ENCODE measurements around the gene MEGF9.
A peak's percentile ranks its signal among the peaks of the same experiment; 100 is the strongest.

MEGF9 gene

DNA sequence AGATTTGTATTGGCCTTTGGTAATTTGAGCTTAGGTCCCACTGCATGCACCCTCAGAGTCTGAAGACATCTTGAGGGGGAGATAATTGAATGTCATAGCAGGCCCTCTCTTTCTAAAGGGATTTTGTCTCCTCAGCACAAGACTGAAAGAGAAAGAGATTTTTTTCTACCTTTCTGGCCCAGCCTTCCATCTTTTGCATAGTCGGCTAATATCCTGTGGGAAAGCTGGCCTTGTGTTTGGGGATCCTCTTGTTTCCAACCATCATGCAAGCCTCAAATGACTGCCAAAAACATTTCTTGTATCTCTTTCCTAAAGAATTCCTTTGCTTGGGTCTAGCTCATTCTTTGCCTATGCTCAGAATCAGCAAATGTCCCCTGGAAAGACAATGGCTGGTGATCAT lies 92.3 kb downstream of the MEGF9 start:
- no peak for DNase-seq (ENCODE audit: low spot score)

DNA sequence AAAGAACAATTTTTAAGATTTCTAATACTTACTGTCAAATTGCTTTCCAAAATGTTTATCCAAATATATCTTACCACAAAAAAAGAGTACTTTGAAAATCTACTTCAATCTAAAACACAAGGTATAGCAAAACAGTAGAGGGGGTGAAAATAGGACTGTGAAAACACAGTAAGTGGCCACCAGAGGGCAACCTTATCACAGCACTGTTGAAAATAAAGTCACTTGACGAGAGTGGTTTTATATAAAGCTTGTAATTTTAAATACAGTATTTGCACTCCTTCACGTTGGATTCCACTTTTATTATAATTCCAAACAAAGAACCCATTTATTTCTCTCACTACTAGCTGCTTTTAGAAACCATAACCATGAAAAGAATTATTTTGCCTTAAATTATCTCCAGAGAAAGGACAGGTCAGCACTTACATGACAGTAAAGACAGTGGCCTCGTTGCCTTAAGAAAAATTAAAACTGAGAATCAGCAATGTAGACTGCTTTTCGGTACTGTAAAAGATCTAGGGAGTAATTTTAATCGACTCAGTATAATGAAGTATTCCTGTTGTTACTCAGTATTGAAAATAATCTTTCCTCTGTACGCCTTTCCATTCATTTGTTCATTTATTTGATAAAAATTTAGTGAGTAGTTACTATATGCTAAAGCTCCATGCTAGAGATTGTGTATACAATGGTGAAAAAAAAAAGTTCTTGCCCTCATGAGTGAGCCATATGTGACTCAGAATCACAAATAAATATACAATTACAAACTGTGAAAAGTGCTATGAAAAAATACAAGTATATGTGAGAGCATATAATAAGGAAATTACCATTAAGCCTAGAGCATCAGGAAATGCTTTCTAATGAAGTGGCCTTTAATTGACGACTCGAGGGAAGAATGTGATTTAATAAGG lies 94.3 kb downstream of the MEGF9 start:
- DNase-seq (ENCODE audit: low spot score): no peak

DNA sequence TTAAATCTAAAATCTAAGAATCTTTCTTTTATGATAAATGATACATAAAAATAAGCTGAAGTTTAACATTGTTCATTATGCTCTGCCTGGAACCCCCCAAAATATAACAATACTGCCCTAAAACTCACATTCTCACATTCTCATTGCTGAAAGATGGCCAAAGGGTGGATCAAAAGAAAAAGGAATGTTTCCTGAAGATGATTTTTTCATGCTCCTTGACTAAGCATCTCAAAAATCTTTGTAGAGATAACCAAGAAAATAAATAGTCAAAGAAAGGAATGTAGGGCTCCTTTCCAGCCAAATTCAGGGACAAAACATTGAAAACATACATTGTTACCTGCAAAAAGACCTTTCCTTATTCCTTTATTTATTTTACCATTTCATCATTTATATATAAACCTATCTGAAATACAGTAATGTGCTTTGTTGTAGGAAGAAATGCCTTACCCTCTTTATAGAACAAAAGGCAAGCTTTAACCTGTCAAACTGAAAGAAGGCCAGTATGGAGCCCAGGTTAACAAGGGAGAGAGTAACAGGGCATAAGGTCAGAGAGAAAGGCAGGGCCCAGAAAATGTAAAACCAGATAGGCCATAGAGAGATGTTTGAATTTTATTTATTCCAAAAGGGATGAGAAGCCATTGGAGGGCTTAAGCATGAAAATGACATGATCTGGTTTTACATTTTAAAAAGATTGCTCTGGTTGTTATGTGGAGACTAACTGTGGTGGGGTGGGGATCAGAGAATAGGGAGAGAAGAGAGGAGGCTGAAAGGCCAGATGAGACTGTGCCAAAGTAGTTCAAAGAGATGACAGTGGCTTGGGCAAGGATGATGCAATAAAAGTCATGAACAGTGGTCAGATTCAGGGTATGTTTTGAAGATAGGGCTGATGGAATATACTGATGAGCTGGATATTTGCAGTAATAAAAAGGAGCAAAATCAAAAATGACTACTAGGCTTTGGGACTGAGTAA lies 97.0 kb downstream of the MEGF9 start:
- DNase-seq (ENCODE audit: low spot score): no peak

DNA sequence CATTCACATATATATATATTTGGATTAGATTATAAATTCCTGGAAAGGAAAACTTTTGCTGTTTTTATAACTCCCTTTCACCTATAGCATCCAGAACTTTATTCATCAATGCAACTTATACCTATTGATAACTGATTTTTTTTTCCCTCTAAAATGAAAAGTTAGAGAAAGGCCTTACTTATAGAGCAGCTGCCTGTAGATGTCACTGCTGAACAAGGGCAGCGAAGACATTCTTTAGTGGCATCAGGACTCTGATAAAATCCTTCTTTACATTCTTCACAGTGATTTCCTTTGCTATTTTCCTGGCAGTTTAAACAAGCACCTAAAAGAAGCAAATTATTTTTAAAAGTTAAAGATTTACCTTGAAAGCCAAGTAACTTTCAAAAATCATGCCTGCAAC lies 102.1 kb downstream of the MEGF9 start:
- no peak for DNase-seq (ENCODE audit: low spot score)

GRCh38 chr9:120611690-120612068 lies 102.6 kb downstream of the MEGF9 start:
- no peak for DNase-seq (ENCODE audit: low spot score)

DNA sequence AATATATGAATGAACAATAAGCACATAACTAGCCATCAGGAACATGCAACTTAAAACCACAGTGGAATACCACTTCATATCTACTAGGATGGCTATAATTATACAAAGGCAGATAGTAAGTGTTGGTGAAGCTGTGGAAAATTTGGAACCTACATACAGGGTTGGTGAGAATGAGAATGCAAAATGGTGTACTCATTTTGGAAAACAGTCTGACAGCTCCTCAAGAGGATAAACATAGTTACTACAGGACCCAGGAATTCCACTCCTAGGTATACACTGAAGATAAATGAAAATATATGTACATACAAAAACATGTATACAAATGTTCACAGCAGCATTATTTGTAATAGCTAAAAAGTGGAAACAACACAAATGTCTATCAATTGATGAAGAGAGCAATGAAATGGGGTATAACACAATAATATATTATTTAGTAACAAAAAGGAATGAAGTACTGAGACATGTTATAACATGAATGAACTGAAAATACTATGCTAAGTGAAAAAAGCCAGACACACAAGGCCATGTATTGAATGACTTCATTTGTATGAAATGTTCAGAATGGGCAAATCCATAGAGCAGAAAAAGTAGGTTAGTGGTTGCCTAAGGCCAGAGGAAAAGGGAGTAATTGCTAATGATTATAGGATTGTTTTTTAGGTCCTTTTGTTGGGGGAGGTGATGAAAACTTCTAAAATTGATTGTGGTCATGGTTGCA lies 103.1 kb downstream of the MEGF9 start:
- DNase-seq (ENCODE audit: low spot score): no peak

DNA sequence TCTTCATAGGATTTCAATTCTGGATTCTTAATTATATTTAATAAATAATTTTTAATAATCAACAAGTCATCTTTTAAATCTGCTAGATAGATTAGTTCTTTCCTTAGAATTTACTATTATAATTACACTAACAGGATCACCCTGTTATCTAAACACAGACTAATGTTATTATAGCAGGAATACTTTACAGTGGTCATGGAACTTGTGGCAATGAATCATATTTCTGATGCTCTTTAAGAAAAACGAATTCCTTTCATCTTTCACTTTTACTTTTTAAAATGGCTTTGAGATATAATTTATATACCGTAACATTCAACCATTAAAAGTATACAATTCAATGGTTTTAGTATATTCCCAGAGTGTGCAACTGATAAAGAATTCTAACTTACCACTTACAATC lies 104.6 kb downstream of the MEGF9 start:
- DNase-seq (ENCODE audit: low spot score): no peak

DNA sequence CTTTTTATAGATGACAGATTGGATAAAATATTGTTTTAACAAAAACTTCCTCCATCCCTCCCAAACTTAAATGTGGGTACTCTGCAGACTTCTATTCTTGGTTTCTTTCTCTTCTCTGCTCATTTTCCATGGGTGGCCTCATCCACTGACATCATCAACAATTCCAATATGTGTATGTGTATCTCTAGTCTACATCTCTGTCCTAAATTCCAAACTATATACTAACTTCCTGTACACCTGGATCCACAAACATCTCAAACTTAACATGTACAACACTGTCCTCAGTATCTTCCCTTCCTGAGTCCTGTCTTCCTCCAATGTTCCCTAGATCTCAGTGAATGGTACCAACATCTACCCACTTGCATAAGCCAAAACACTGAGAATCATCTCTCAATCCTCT lies 105.8 kb downstream of the MEGF9 start:
- no peak for DNase-seq (ENCODE audit: low spot score)

- no peak for DNase-seq (ENCODE audit: low spot score)
These were observed 110.7 kb downstream of the MEGF9 start for GRCh38 chr9:120603591-120603990.

DNA sequence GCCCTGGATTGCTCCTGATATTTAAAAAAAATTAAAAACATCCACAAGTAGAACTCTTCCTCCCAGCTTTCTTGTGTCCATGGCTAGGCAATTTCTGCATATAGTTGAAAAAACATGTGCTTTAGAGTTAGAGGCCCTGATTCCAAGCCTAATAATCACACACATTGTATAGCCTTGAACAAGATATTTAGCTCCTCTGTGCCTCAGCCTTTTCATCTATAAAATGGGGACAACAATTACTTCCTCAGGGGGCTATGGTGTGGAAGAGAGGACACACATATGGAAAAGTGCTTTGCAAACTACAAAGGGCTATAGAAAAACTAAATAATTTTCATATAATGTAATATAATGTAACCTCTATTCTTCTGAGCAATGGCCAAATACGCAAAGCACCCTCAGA lies 111.3 kb downstream of the MEGF9 start:
- DNase-seq (ENCODE audit: low spot score): no peak

DNA sequence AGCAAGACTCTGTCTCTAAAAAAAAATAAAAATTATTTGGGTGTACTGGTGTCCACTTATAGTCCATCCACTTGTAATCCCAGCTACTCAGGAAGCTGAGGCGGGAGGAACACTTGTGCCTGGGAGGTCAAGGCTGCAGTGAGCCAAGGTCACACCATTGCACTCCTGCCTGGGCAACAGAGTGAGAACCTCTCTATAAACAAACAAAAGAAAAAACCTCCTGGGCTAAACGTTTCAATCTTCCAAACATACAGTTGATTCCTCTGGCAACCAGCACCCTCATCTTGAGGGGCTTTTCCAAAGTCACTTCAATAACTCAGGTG lies 120.4 kb downstream of the MEGF9 start:
- no peak for DNase-seq (ENCODE audit: low spot score)

GRCh38 chr9:120593250-120593954 lies 120.9 kb downstream of the MEGF9 start:
- no peak for DNase-seq (ENCODE audit: low spot score)

GRCh38 chr9:120592210-120592609 lies 122.1 kb downstream of the MEGF9 start:
- DNase-seq (ENCODE audit: low spot score): no peak

- DNase-seq (ENCODE audit: low spot score): no peak
These were observed 126.9 kb downstream of the MEGF9 start for GRCh38 chr9:120587328-120587727.

GRCh38 chr9:120583958-120584369 lies 130.3 kb downstream of the MEGF9 start:
- no peak for DNase-seq (ENCODE audit: low spot score)

- DNase-seq (ENCODE audit: low spot score): peak; percentile 93
These were observed 134.0 kb downstream of the MEGF9 start, which contains the start of gene CDK5RAP2 for GRCh38 chr9:120580051-120580896. Gene CDK5RAP2 (minus strand): TSS chr9:120580167. CDS start chr9:120579978, 189 bp downstream.

- no peak for DNase-seq (ENCODE audit: low spot score)
These were observed 134.9 kb downstream of the MEGF9 start for GRCh38 chr9:120579139-120580050.

DNA sequence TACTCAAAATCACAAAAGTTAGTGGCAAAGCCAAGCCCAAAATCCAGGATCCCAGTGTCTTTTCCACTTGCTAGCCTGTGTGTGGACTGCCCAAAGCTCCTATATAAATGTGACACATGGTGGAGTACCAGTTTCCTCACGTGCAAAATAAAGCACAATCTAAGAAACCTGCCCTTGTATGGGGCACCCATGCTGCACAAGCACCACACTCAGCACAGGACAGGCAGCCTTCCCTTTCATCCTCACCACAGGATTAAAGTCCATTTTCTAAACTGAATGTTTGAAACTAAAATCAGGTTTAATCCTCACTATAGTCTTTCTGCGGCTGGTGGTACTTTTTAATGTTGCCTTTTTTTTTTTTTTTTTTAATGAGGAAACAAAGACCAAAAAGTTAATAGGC lies 139.8 kb downstream of the MEGF9 start:
- no peak for DNase-seq (ENCODE audit: low spot score)

DNA sequence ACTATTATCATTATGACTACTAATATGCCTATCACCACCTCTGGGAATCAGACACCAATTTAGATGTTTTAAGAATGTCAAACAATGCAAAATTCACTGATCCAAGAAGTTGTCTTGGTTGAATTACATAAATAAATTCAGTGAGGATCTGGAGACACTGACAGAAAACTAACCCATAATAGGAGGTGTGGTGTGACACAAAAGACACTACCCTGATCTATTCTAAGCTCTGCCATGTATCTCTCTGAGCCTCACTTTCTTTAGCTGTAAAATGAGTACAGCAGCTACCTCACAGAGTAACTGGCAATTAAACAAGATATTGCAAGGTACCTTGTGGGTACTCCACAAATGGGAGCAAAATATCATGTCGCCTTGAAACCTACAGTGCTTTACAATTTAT lies 141.8 kb downstream of the MEGF9 start:
- DNase-seq (ENCODE audit: low spot score): no peak

All from ecto neural progenitor cell (in vitro differentiated cells).